HG03066 (cell line): ENCODE results near the gene CC2D2A.
A peak's percentile ranks its signal among the peaks of the same experiment; 100 is the strongest.
"Not testable (repeated sequence)": the region's sequence is repeated elsewhere in the genome, so short reads cannot be mapped to it uniquely, and the experiment has no call there.

Experiments
- ATAC-seq: cut with Tn5 transposase; IDR thresholded peaks from one replicate; pipeline ENCODE4 v1.9.1; 2021; ENCODE audit warnings: low read depth; ENCODE audit not compliant: unreplicated experiment

Gene CC2D2A

GRCh38 chr4:15614891-15615290, 145.2 kb downstream of the CC2D2A start:
- not testable (repeated sequence) for ATAC-seq

GRCh38 chr4:15617407-15617806, 147.7 kb downstream of the CC2D2A start:
- not testable (repeated sequence) for ATAC-seq

- ATAC-seq, result no peak
These were observed 167.1 kb downstream of the CC2D2A start for GRCh38 chr4:15636818-15637217.

- ATAC-seq, result no peak
These were observed 168.7 kb downstream of the CC2D2A start for GRCh38 chr4:15638418-15638817.

- ATAC-seq, result no peak
These were observed 178.9 kb downstream of the CC2D2A start for GRCh38 chr4:15648600-15648999.

- peak; percentile 36 for ATAC-seq
These were observed 180.3 kb downstream of the CC2D2A start for GRCh38 chr4:15649914-15650545.
